GM23248 (cell line): ENCODE results near the gene PIK3R5. TPM values are rescaled to one million over a fixed set of nuclear protein-coding genes. Genes with fewer than 3 reads are reported as not detected.

Experiments
- DNase-seq: peaks from one replicate; pipeline ENCODE4 v3.0.0-alpha.2; 2015
- H2AFZ ChIP-seq: fragments of 200-600 bp; sonication (generic); 2 replicates; pipeline ENCODE4 v1.6.1; 2016; ENCODE audit warnings: antibody characterized with exemption
- H3F3A ChIP-seq: fragments of 200-600 bp; sonication (generic); 2 replicates; pipeline ENCODE4 v1.6.1; 2016; ENCODE audit warnings: mild to moderate bottlenecking, antibody characterized with exemption, mixed run types; ENCODE audit not compliant: insufficient read depth
- H3K27ac ChIP-seq: fragments of 200-600 bp; sonication (generic); 2 replicates; pipeline ENCODE4 v1.5.1; 2016; ENCODE audit warnings: mild to moderate bottlenecking
- H3K27me3 ChIP-seq: fragments of 200-600 bp; sonication (generic); replicated peaks from 2 replicates; pipeline ENCODE4 v1.6.1; 2016; ENCODE audit warnings: mild to moderate bottlenecking; ENCODE audit not compliant: insufficient read depth
- H3K36me3 ChIP-seq: fragments of 200-600 bp; sonication (generic); 2 replicates; pipeline ENCODE4 v1.6.1; 2016; ENCODE audit warnings: low read depth, mild to moderate bottlenecking
- H3K4me1 ChIP-seq: fragments of 200-600 bp; sonication (generic); 2 replicates; pipeline ENCODE4 v1.6.1; 2016; ENCODE audit warnings: mild to moderate bottlenecking; ENCODE audit not compliant: insufficient read depth
- H3K4me2 ChIP-seq: fragments of 200-600 bp; sonication (generic); one replicate; pipeline ENCODE4 v1.6.1; 2016; ENCODE audit warnings: mild to moderate bottlenecking; ENCODE audit not compliant: unreplicated experiment
- H3K4me3 ChIP-seq: fragments of 200-600 bp; sonication (generic); 2 replicates; pipeline ENCODE4 v1.5.1; 2016; ENCODE audit warnings: mild to moderate bottlenecking
- H3K79me2 ChIP-seq: fragments of 200-600 bp; sonication (generic); 2 replicates; pipeline ENCODE4 v1.6.1; 2016; ENCODE audit warnings: mild to moderate bottlenecking; ENCODE audit not compliant: insufficient read depth
- H3K9ac ChIP-seq: fragments of 200-600 bp; sonication (generic); 2 replicates; pipeline ENCODE4 v1.6.1; 2016; ENCODE audit warnings: mild to moderate bottlenecking
- H3K9me2 ChIP-seq: fragments of 200-600 bp; sonication (generic); 2 replicates; pipeline ENCODE4 v1.6.1; 2016; ENCODE audit warnings: mixed run types, mild to moderate bottlenecking, moderate library complexity; ENCODE audit not compliant: insufficient read depth
- H3K9me3 ChIP-seq: fragments of 200-600 bp; sonication (generic); one replicate; pipeline ENCODE4 v1.6.1; 2017; ENCODE audit warnings: low read depth
- H4K20me1 ChIP-seq: fragments of 200-600 bp; sonication (generic); 2 replicates; pipeline ENCODE4 v1.6.0; 2016; ENCODE audit not compliant: insufficient read depth
- EZH2 ChIP-seq: fragments of 200-600 bp; sonication (generic); IDR thresholded peaks from 2 replicates; pipeline ENCODE4 v1.6.1; 2018; ENCODE audit warnings: antibody characterized with exemption, mild to moderate bottlenecking; ENCODE audit not compliant: insufficient read depth, poor library complexity, severe bottlenecking
- EZH2phosphoT487 ChIP-seq: fragments of 200-600 bp; sonication (generic); IDR thresholded peaks from 2 replicates; pipeline ENCODE4 v1.6.1; 2018; ENCODE audit warnings: antibody characterized with exemption, moderate library complexity, mild to moderate bottlenecking, low read depth; ENCODE audit not compliant: insufficient read depth
- WGBS, 2 experiments: methylation state at CpG; one replicate each; pipeline ENCODE4 v1.1.6; 2015 to 2017; ENCODE audit warnings: low lambda C conversion rate in 2 of 2, low coverage in 1 of 2; ENCODE audit errors: missing lambda C conversion rate in 2 of 2; 5-methylcytosine and 5-hydroxymethylcytosine counted together
- in situ Hi-C: fragments of 300-500 bp; cut with MboI; formaldehyde crosslinking; loops from 2 replicates; pipeline ENCODE4 v1.15.0; 2020
- polyA plus RNA-seq: library from polyadenylated mRNA; unstranded; fragments of >200 nt; fragmentation: Nextera tagmentation; extraction: Ambion mirVana; gene quantifications from 2 replicates; pipeline ENCODE4 v1.2.1, GENCODE V29; 2016
- total RNA-seq: library from RNA; depleted of rRNA; stranded (reverse); fragments of >200 nt; shearing (Covaris generic); gene quantifications from 2 replicates; pipeline ENCODE4 v1.2.3, GENCODE V29; 2014

The PIK3R5 gene
- total and polyA plus RNA-seq, 2 experiments from 2014 or later: 0.11 TPM; not detected in 1

DNA sequence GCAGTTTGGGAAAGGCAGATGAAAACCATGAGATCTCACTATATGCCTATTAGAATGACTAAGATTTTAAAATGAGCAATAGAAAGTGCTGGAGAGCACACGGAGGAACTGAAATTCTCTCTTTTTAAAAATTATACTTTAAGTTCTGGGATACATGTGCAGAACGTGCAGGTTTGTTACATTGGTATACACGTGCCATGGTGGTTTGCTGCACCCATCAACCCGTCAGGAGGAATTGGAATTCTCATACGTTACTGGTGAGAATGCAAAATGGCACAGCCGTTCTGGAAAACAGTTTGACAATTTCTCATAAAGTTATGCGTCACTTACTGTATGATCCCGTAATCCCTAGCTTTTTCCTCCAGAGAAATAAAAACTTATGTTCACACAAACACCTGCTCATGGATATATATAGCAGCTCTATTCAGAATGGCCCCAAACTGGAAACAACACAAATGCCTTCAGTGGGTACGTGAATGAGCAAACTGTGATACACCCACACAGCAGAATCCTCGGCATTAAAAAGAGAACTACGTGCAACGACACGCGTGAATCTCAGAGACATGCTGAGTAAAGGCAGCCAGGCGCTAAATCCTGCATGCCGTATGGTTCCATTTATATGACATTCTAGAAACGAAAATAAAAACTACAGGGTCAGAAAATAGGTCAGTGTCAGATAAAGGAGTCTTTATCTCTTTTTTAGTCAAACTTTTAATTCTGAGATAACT lies 109.9 kb downstream of the PIK3R5 start:
- H3K4me2 ChIP-seq: peak overlapping the region; percentile 21
- 25 to 27% methylated on average over 17 of the region's 17 CpGs for WGBS, 2 experiments

DNA sequence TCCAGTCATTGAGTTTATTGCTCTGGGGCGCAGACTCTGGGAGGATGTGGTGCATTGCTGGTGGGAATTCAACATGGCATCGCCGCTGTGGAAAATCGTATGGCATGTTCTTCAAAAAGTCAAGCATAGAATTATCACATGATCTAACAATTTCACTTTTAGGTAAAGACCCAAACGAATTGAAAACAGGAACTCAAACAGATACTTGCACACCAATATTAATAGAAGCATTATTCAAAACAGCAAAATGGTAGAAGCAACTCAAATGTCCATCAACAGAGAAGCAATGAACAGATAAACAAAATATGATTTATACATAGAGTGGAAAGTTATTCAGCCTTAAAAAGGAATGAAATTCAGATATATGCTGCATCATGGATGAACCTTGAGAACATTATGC lies 113.9 kb downstream of the PIK3R5 start:
- H4K20me1 ChIP-seq: no peaks in the 10 kb centered on the region

More for the DNA sequence above, 109.9 kb downstream of the PIK3R5 start:
- no peaks in the 10 kb centered on the region for H3K9me2 ChIP-seq
- H3K79me2 ChIP-seq: no peaks in the 10 kb centered on the region
- peaks cover 42% of the 10 kb centered on the region for H3K4me1 ChIP-seq
- H2AFZ ChIP-seq: peak overlapping the region; percentile 40; the same call in 1 of the 2 replicates
- TF ChIP-seq EZH2phosphoT487: no peak
- no peak for TF ChIP-seq EZH2
- no peaks in the 10 kb centered on the region for H4K20me1 ChIP-seq
- H3K4me3 ChIP-seq: no peak overlapping the region
- no peak overlapping the region for H3K27ac ChIP-seq
- H3K27me3 ChIP-seq: no peaks in the 10 kb centered on the region
- H3F3A ChIP-seq: peaks cover 30% of the 10 kb centered on the region
- H3K9me3 ChIP-seq: no peaks in the 10 kb centered on the region
- no peak overlapping the region for H3K9ac ChIP-seq
- in situ Hi-C loops: no loop called here
- peak; percentile 36 for DNase-seq
- H3K36me3 ChIP-seq: no peaks in the 10 kb centered on the region

DNA sequence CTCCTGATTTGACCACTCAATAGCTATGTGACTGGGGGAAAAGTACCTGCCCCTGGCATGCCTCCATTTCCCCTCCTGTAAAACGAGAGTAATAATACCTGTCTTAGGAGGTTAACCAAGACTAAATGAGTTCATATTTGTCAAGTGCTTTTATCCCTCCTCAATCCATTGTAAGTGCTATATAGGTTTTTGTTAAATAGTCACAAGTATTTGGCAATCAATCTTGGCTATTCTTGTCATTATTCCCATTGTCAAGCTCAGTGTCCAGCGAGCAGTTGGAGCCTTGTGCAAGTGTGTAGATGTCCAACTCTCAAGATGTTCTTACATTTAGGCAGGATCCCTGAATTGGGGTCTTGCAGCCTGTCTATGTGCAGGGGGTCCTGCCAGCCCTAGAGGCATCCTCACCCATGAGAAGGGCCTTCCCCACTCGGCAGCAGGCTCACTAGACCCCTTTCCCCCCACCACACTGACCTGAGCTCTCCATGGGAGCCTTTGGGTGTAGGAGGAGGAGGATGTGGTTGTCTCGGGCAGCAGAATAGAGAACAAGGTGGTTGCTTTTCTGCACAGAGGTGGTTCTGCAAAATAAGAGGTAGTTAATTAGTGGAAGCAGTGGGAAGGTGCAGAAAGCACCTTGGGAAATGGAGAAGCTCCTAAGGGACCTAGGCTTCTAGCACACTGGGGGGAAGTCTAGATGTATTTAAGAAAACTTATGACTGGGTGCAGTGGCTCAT lies 116.0 kb downstream of the PIK3R5 start:
- no peaks in the 10 kb centered on the region for H3K9me2 ChIP-seq
- H3K27me3 ChIP-seq: no peaks in the 10 kb centered on the region
- no peaks in the 10 kb centered on the region for H3K79me2 ChIP-seq
- no peak overlapping the region for H2AFZ ChIP-seq
- H4K20me1 ChIP-seq: no peaks in the 10 kb centered on the region
- DNase-seq: no peak
- no peak overlapping the region for H3K9ac ChIP-seq
- H3K4me2 ChIP-seq: no peak overlapping the region
- no peaks in the 10 kb centered on the region for H3K4me1 ChIP-seq
- H3K36me3 ChIP-seq: no peaks in the 10 kb centered on the region
- H3F3A ChIP-seq: no peaks in the 10 kb centered on the region
- TF ChIP-seq EZH2phosphoT487 (no peak), EZH2 (no peak)
- in situ Hi-C loops: no loop called here
- H3K27ac ChIP-seq: no peak overlapping the region
- no peaks in the 10 kb centered on the region for H3K9me3 ChIP-seq
- WGBS, 2 experiments: 43 to 45% methylated on average over 4 of the region's 4 CpGs
- no peak overlapping the region for H3K4me3 ChIP-seq

More for the DNA sequence above, 113.9 kb downstream of the PIK3R5 start:
- no peaks in the 10 kb centered on the region for H3K9me3 ChIP-seq
- no peak overlapping the region for H3K9ac ChIP-seq
- TF ChIP-seq EZH2phosphoT487: no peak
- no peak overlapping the region for H3K4me3 ChIP-seq
- H2AFZ ChIP-seq: no peak overlapping the region
- no peak for DNase-seq
- no peak overlapping the region for H3K4me2 ChIP-seq
- H3K27me3 ChIP-seq: no peaks in the 10 kb centered on the region
- 85 to 87% methylated on average over 5 of the region's 5 CpGs for WGBS, 2 experiments
- H3K79me2 ChIP-seq: no peaks in the 10 kb centered on the region
- in situ Hi-C loops: no loop called here
- H3K4me1 ChIP-seq: peaks cover 9% of the 10 kb centered on the region; the same call in 1 of the 2 replicates
- H3F3A ChIP-seq: no peaks in the 10 kb centered on the region
- no peaks in the 10 kb centered on the region for H3K36me3 ChIP-seq
- no peaks in the 10 kb centered on the region for H3K9me2 ChIP-seq
- no peak overlapping the region for H3K27ac ChIP-seq

DNA sequence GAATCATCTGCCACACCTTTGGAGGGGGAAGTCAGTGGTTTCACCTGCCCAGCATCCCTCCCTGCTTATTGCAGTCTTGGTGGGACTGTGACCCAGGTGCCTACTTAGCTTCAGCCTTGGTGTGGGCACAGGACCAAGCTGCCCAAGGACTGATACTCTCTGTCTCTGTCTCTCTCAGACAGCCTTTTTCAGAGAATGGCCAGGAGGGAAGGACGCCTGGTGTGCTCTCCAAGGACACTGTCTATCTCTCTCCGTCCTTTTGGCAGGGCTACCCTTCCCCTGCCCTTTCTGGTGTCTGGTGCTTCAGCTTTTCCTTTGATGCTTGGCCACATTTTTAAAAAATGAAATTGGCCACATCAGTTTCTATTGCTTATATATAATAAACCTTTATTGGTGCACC lies 117.6 kb downstream of the PIK3R5 start:
- TF ChIP-seq EZH2phosphoT487 (no peak), EZH2 (no peak)
- whole genome bisulfite sequencing, 2 experiments: 67 to 78% methylated on average over 2 of the region's 2 CpGs
- Histone ChIP-seq H3K36me3 (no peaks in the 10 kb centered on the region), H3K9me3 (no peaks in the 10 kb centered on the region), H3F3A (no peaks in the 10 kb centered on the region), H3K4me3 (no peak overlapping the region), H3K9ac (no peak overlapping the region), H3K4me1 (peaks cover 7% of the 10 kb centered on the region; the same call in 1 of the 2 replicates), H3K4me2 (no peak overlapping the region), H2AFZ (no peak overlapping the region), H3K27ac (no peak overlapping the region), H3K27me3 (no peaks in the 10 kb centered on the region), H4K20me1 (no peaks in the 10 kb centered on the region), H3K79me2 (no peaks in the 10 kb centered on the region), H3K9me2 (no peaks in the 10 kb centered on the region)
- in situ Hi-C loops: no loop called here
- DNase-seq: no peak
